ENCODE results near the gene CFAP206.
"Not testable (repeated sequence)": the region's sequence is repeated elsewhere in the genome, so short reads cannot be mapped to it uniquely, and the experiment has no call there.

Gene CFAP206

GRCh38 chr6:87420360-87420759 is 12.6 kb downstream of the CFAP206 start:
- DNase-seq (ENCODE audit: low read depth, low spot score) = no peak

GRCh38 chr6:87421576-87421975 is 13.8 kb downstream of the CFAP206 start:
- no peak for DNase-seq (ENCODE audit: low read depth, low spot score)

- no peak for DNase-seq (ENCODE audit: low read depth, low spot score)
Observed at GRCh38 chr6:87426789-87427188, 19.0 kb downstream of the CFAP206 start.

GRCh38 chr6:87430499-87430898 is 22.7 kb downstream of the CFAP206 start:
- DNase-seq (ENCODE audit: low read depth, low spot score) = no peak

- no peak for DNase-seq (ENCODE audit: low read depth, low spot score)
Observed at GRCh38 chr6:87431263-87431662, 23.5 kb downstream of the CFAP206 start.

- DNase-seq (ENCODE audit: low read depth, low spot score) = no peak
Observed at GRCh38 chr6:87436435-87436834, 28.7 kb downstream of the CFAP206 start.

GRCh38 chr6:87441711-87442110 is 33.9 kb downstream of the CFAP206 start:
- no peak for DNase-seq (ENCODE audit: low read depth, low spot score)

GRCh38 chr6:87444362-87444761 is 36.6 kb downstream of the CFAP206 start:
- no peak for DNase-seq (ENCODE audit: low read depth, low spot score)

- DNase-seq (ENCODE audit: low read depth, low spot score) = no peak
Observed at GRCh38 chr6:87465051-87465450, 57.3 kb downstream of the CFAP206 start.

- DNase-seq (ENCODE audit: low read depth, low spot score) = peak; percentile 78
Observed at GRCh38 chr6:87472525-87473418, 65.0 kb downstream of the CFAP206 start, which contains the start of gene SLC35A1. TSS of gene SLC35A1 (plus strand) at chr6:87472974. CDS start at chr6:87473004, 30 bp downstream.

GRCh38 chr6:87473419-87473903 is 65.7 kb downstream of the CFAP206 start:
- DNase-seq (ENCODE audit: low read depth, low spot score) = peak; percentile 13

GRCh38 chr6:87481931-87482330 is 74.2 kb downstream of the CFAP206 start:
- no peak for DNase-seq (ENCODE audit: low read depth, low spot score)

- no peak for DNase-seq (ENCODE audit: low read depth, low spot score)
Observed at GRCh38 chr6:87482366-87482765, 74.6 kb downstream of the CFAP206 start.

GRCh38 chr6:87483929-87484328 is 76.2 kb downstream of the CFAP206 start:
- DNase-seq (ENCODE audit: low read depth, low spot score) = no peak

- no peak for DNase-seq (ENCODE audit: low read depth, low spot score)
Observed at GRCh38 chr6:87484491-87484890, 76.7 kb downstream of the CFAP206 start.

GRCh38 chr6:87487555-87487954 is 79.8 kb downstream of the CFAP206 start:
- DNase-seq (ENCODE audit: low read depth, low spot score) = no peak

GRCh38 chr6:87489326-87489725 is 81.6 kb downstream of the CFAP206 start:
- not testable (repeated sequence) for DNase-seq (ENCODE audit: low read depth, low spot score)

GRCh38 chr6:87494761-87495422 is 87.1 kb downstream of the CFAP206 start:
- DNase-seq (ENCODE audit: low read depth, low spot score) = no peak

- no peak for DNase-seq (ENCODE audit: low read depth, low spot score)
Observed at GRCh38 chr6:87498048-87498447, 90.3 kb downstream of the CFAP206 start.

- no peak for DNase-seq (ENCODE audit: low read depth, low spot score)
Observed at GRCh38 chr6:87501809-87502572, 94.2 kb downstream of the CFAP206 start.

- no peak for DNase-seq (ENCODE audit: low read depth, low spot score)
Observed at GRCh38 chr6:87504441-87504840, 96.7 kb downstream of the CFAP206 start.
